Activated CD4-positive, alpha-beta T cell treated with anti-CD3 and anti-CD28 coated beads, Interleukin-10, Interleukin-2, amounts not matched to agents 100 ng/mL and 50 ng/mL, durations not matched to agents 16 hours and 8 hours (primary cell): ENCODE results near the gene RNF181.
"Not testable (repeated sequence)": the region's sequence is repeated elsewhere in the genome, so short reads cannot be mapped to it uniquely, and the experiment has no call there.

Experiments
- DNase-seq: peaks from one replicate; pipeline ENCODE4 v3.0.0-alpha.2; 2020

Gene RNF181, protein sequence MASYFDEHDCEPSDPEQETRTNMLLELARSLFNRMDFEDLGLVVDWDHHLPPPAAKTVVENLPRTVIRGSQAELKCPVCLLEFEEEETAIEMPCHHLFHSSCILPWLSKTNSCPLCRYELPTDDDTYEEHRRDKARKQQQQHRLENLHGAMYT

GRCh38 chr2:85595301-85596025, at the start of gene RNF181:
Gene RNF181, plus strand, starts transcription at chr2:85595745. Its CDS starts 19 bp downstream, at chr2:85595764.
- DNase-seq: peak; percentile 97

GRCh38 chr2:85545780-85546240, 49.7 kb upstream of the RNF181 start:
- peak; percentile 34 for DNase-seq

- no peak for DNase-seq
These were observed 48.3 kb upstream of the RNF181 start for GRCh38 chr2:85547089-85547858.

GRCh38 chr2:85547859-85548607, 47.5 kb upstream of the RNF181 start:
- no peak for DNase-seq

- DNase-seq: no peak
These were observed 47.0 kb upstream of the RNF181 start for GRCh38 chr2:85548608-85548900.

- no peak for DNase-seq
These were observed 46.5 kb upstream of the RNF181 start for GRCh38 chr2:85549095-85549494.

GRCh38 chr2:85549826-85550225, 45.7 kb upstream of the RNF181 start:
- no peak for DNase-seq

DNA sequence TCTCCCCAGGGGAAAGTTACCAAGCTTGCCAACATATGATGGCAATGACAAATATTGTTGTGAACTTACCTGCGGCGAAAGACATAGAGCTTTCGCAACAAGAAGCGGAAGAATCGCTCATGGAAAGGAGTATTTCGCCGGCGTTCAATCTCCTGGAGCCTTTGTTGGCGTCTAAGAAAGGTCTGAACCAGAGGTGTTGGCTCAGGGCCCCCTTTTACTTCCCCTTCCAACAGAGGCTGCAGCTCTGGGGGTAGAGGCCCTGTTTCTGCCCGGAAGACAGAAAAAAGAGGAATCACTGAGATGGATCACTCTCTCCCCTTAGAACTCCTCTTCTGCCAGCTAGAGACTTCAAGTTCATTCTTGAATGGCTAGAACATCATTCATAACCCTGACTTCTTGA, 45.1 kb upstream of the RNF181 start:
- DNase-seq: no peak

- DNase-seq: peak; percentile 87
These were observed 43.6 kb upstream of the RNF181 start for GRCh38 chr2:85551698-85552678.

DNA sequence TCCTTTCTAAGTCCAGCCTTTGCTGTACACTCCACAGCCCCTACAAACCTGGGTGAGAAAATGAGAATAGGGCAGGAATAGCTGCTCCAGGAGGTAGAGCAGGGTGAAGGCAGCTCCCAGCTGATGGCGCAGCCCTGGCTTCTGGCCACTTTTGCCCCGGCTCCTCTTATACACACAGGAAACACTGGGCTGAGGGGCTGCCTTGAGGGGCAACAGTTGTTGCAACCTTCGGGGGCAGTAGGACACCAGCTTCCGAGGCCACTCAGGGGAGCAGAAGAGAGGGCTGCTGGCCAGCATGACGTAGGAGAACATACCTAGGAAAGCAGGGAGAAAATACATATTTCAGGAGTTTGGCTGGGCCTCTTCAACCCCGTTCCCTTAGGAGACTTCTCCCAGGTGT, 42.4 kb upstream of the RNF181 start:
- no peak for DNase-seq

GRCh38 chr2:85554980-85555612, 40.4 kb upstream of the RNF181 start:
- DNase-seq: no peak

GRCh38 chr2:85557130-85557529, 38.4 kb upstream of the RNF181 start:
- no peak for DNase-seq

DNA sequence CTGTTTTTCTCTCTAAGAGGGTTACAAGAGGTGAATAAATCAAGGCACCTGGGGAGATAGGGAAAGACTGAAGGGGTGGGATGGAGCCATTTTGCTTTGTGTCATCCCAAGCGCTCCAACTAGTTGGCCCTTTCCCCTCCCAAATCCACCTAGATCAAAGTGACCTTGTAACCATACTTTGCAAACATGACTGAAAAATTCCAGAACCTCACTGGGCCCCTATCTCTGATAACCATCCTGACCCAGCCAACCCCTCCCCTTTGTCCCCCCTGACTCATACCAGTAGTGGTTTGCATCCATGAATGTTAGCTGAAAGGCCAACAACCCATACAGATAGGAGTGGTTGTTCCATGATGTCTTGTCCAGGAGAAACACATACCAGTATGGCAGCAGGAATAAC, 37.4 kb upstream of the RNF181 start:
- no peak for DNase-seq

GRCh38 chr2:85560403-85560726, 35.2 kb upstream of the RNF181 start:
- DNase-seq: not testable (repeated sequence)

DNA sequence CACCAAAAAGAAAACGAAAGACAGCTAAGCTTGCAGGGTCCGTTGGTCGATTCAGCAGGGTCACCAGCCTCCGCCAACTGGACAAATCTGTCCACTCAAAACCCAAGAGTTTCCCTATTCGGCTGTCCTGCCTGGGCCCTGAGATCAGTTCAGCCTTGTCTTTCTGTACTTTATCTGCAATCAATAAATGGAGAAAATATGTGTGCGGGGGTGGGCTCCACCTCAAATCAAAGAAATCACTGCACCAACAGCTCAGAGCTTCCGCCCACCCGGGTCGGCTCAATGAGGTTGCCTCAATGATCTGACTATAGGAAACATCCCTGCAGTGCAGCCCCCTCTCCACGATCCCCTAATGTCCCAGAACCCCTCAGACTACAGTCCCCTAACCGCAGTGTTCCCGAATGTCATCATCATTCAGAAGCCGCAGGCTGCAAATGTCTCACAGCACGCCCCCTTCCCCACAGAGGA, 34.7 kb upstream of the RNF181 start:
- DNase-seq: no peak

DNA sequence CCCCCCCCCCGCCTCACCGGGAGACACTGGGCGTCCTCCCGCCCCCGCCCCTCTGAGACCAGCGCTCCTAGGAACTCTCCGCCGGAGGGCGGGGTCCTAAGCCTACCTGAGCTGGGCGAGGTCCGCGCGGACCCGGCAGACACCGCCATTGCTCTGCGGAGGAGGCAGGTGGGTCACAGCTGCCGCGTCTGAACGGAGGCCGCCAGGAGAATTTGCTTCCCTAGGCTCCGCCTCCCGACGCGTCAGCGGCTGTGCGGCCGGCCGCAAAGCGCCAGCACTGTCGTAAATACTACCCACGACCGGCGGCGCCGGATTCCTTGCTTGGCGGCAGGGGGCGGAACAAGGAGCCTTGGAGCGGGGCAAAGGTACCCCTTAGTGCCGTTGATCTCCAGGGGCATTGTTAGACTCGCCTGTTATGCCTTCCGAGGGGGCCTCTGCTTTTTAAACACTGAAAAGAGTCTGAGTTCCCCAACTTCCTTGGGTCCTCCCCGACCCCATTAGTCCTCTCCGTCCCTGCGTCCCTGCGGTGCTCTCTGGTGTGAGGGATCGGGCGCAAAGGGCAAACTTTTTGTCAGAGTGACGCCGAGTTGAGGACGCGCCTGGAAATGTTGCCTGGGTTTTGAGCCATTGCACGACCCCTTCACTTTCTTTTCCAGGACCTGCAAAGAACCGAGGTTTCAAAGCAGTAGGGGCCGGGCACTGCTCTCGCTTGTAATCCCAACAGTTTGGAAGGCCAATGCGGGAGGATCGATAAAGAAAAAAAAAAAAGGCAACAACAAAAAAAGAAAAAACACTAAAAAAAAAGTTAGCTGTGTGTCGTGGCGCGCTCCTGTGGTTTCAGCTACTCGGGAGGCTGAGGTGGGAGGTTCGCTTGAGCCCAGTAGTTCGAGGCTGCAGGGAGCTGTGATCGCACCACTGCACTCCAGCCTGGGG, 34.0 kb upstream of the RNF181 start, which contains the start of gene GGCX:
TSS of gene GGCX (minus strand) at position 214 of the 933 bp plus-strand sequence. CDS start at position 149, 65 bp downstream.
- peak; percentile 97 for DNase-seq

DNA sequence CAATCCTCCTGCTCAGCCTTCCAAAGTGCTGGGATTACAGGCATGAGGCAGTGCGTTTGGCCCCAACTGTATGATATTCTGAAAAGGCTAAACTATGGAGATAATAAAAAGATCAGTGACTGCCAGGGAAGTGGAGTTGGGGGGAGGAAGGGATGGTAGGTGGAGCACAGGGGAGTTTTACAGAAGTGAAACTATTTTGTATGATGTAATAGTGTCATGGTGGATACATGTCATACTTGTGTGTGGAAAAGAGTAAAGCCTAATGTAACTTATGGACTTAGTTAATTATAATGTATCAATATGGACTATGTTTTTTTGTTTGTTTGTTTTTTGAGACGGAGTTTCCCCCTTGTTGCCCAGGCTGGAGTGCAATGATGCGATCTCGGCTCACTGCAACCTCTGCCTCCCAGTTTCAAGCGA, 31.4 kb upstream of the RNF181 start:
- no peak for DNase-seq

DNA sequence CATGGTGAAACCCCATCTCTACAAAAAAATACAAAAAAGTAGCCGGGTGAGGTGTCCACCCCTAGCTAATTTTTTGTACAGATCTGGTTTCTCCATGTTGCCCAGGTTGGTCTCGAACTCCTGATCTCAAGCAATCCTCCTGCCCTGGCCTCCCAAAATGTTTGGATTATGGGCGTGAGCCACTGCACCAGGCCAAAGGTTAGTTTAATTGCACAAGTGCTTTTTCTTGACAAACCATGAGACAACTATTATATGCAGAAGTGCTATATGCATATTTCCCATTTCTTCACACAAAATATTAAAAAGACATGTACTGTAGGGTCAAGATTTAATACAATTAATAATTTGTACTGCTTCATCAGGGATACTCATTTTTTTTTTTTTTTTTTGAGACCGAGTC, 29.3 kb upstream of the RNF181 start:
- no peak for DNase-seq

- DNase-seq: no peak
These were observed 19.8 kb upstream of the RNF181 start for GRCh38 chr2:85575739-85576138.

- DNase-seq: no peak
These were observed 18.5 kb upstream of the RNF181 start for GRCh38 chr2:85577063-85577385.
